Activated gamma-delta T cell (primary cell): ENCODE results near the gene CFH.
"Not testable (repeated sequence)": the region's sequence is repeated elsewhere in the genome, so short reads cannot be mapped to it uniquely, and the experiment has no call there.

Experiments
- DNase-seq: peaks from one replicate; lab custom pipeline; 2025; lab: John Stamatoyannopoulos, UW

CFH gene

DNA sequence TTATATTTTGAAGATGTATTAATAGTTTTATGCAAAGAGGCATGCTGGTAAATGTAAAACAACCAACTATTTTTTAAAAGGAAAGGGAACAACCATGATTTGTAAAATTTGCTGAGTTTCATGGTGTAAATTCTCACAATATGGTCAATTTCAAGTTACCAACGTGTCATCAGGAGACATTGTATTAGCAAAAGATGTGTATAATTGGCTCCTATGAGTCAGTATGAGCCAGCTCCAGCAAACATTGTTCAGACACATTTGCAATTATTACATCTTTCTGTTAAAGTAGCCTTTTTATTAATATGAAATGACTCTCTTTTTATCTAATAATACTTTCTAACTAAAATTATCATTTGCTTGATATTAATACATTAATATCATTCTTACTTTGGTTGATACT is 15.3 kb downstream of the CFH start:
- DNase-seq, result no peak

DNA sequence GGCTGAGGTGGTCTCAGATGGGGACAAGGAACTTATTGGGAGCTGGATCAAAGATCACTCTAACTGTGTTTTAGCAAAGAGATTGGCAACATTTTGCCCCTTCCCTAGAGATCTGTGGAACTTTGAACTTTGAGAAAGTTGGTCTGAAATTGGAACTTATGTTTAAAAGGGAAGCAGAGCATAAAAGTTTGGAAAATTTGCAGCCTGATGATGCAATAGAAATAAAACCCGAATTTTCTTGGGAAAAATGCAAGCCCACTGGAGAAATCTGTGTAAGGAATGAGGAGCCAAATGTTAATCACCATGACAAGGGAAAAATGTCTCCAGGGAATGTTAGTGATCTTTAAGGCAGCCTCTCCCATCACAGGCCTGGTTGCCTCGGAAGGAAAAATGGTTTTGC is 17.2 kb downstream of the CFH start:
- DNase-seq, result no peak

DNA sequence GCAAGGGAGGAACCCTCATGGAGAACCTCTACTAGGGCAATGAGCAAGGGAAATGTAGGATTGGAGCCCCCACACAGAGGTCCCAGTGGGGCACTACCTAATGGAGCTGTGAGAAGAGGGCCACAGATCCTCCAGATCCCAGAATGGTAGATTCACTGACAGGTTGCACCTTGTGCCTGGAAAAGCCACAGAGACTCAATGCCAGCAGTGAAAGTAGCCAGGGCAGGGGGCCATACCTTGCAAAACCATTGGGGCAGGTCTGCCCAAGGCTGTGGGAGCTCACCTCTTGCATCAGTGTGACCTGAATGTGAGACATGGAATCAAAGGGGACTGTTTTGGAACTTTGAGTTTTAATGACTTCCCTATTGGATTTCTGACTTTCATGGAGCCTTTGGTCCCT is 17.9 kb downstream of the CFH start:
- DNase-seq, result no peak

DNA sequence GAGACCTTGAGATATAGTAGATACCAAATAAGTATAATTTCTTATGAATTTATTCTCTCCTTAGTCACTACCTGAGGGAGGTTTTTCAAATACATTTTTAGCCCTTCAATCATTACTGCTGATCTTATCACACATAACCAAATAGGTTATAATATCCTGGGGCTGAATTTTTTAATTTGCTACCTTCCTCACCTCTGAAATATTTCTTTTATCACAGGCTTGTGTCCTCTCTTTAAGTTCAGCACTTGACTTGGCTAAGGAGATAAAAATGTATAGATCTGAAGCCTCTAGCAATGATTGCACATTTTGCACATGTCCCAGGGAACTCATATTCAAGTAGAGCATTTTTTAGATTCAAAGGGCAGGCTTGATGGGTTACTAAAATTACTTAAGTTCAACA is 23.1 kb downstream of the CFH start:
- DNase-seq, result no peak

DNA sequence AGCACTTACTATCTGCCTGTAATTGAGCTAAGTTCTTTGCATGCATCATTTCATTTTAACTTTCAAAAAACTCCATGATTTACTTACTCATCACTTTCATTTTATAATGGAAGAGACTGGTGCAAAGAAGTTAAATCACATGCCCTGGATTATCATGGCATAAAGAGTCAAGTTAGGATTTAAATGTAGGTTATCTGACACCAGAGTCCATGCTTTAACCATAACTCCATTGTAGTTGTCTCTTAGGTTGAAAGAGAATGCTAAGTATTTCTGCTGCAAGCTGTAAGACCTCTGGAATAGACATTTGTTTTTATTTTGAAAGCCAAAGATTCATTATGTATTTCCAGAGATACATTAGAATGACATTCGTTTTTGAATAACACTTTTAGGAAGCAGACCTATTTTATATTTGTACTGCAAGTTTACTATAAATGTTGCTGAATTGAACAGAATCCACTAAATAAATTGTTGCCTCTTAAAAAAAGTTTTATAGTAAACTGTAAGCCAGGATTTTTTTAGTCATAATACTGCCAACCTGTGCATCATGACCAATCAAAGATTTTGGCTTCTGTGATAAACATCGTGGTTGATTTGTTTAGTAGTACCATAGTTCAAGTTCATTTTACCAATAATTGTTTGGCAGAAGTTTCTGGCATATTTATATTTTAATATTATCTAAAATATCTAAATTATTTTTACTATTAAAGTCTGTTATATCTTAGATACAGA is 26.1 kb downstream of the CFH start:
- DNase-seq, result no peak

GRCh38 chr1:196678510-196678884 is 26.7 kb downstream of the CFH start:
- DNase-seq, result no peak

DNA sequence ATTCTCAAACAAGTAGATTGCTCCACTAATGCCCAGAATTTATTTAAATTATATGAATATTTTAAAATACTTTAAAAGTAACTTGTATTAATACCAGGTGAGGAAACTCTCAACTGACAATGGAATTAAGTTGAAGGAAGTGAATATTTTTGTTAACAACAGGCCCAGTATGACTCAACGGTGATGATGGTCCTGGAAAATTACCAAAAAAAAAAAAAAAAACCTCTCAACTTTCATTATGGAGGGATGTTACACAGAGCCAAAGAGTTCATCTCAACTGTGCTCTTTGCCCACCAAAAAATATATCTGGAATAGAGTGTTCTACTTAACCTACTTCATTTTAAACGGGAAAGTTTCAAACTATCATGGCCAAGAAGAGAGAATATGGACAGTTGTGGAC is 28.3 kb downstream of the CFH start:
- no peak for DNase-seq

GRCh38 chr1:196684476-196684875 is 32.6 kb downstream of the CFH start:
- DNase-seq, result no peak

DNA sequence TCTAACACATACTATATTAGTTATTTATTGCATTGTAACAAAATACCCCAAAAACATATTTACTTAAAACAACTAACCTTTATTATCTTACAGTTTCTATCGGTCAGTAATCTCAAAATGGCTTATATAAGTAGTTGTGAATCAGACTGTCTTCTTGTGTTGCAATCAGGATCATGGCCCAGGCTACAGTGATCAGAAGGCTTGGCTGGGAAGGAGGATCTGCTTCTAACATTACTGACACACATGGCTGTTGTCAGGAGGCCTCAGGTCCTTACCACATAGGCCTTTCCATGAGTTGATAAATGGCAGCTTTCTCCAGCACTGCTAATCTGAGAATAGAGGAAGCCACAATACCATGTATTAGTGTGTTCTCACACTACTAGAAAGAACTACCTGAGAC is 33.7 kb downstream of the CFH start:
- DNase-seq, result no peak

DNA sequence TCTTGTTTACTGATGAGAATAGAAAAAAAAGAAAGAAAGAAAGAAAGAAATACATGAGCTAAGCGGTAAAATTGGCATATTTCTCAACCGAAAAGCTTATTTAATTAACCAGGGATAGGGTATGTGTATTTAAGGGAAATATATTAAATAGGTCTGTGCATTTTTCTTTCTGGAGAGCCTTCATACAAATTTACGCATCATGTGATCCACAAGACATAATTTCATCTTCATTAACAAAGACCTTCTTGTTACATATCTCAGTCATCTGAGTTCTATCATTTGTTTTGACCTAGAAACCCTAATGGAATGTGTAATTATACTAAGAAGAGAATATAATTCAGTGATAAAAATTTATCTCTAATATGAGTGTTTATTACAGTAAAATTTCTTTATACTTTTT is 37.2 kb downstream of the CFH start:
- no peak for DNase-seq

DNA sequence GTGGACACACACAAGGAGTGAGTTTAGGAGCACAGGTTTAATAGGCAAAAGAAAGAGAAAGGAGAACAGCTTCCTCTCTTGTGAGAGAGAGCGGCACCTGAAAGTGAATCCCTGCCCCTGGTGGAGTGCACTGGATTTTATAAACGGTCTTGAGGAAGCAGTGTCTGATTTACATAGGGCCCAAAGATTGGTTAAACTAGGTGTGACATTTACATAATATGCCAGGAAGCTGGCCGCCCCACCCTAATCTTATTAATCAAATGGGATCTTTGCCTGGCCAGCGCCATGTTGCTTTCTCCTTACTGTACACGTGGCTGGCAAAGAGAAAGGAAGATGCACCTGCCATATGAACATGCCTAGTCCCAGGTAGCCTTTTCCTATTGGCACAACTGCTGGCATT is 38.7 kb downstream of the CFH start:
- no peak for DNase-seq

DNA sequence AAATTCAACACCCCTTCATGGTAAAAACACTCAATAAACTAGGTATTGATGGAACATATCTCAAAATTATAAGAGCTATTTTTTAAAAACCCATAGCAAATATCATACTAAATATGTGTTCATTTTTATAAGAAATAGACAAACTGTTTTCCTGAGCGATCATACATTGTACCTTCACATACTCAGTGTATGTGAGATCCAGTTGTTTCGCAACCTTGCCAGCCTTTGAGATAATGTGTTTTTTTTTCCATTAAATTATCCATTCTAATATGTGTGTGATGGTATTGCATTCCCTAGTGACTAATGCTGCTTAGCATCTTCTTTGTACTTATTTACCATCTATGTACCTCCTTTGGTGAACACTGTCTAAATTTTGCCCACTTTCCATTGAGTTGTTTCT is 47.1 kb downstream of the CFH start:
- no peak for DNase-seq

DNA sequence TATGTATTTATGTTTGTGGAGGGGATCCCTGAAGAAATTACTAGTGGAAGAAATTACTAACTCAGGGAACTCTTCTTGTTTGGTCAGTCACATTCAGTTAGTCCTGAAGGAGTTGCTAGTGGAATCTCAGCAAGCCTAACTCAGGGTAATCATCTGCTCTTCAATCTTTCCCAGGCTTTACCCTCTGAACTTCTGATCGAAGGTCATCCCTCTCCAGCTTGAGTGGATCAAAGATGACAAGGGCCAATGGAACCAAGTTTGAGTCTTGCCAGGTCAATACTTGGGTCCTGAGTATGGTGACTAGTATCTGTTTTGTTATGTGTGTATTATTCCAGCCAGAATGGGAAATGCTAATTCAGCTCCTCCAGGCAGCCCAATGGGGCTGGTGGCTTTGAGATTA is 49.3 kb downstream of the CFH start:
- DNase-seq, result no peak

DNA sequence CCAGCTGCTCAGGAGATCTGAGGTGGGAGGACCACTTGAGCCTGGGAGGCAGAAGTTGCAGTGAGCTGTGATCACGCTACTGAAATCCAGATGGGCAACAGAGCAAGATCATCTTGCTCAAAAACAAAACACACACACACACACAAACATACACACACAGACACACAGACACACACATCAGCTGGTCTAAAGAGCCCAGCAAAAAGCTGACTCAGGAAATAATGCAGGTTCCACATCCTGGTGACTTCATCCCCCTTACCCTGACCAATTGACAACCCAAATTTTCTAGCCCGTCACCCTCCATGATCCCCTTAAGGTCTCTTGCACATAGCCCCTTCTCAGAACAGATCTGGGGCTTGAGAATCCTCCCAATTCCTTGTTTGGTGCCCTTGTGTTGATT is 58.0 kb downstream of the CFH start:
- not testable (repeated sequence) for DNase-seq

DNA sequence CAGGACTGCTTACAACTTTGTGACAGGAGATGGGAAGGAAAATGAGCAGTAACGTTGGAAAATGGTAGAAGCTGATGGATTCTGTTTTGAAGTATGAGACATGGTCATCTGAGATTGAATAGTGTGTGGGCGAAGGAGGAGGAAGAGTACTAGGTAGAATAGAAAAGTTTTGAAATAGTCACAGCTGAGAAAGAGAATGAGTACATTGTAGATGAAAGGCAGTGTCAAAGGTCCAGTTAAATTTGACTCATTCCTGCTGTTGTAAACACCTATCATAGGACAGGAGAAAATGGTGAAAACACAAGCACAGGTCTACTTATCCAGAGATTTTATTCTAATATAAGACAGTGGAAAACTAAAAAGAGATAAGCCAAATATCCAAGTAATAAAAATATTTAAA is 66.0 kb downstream of the CFH start:
- DNase-seq, result no peak

DNA sequence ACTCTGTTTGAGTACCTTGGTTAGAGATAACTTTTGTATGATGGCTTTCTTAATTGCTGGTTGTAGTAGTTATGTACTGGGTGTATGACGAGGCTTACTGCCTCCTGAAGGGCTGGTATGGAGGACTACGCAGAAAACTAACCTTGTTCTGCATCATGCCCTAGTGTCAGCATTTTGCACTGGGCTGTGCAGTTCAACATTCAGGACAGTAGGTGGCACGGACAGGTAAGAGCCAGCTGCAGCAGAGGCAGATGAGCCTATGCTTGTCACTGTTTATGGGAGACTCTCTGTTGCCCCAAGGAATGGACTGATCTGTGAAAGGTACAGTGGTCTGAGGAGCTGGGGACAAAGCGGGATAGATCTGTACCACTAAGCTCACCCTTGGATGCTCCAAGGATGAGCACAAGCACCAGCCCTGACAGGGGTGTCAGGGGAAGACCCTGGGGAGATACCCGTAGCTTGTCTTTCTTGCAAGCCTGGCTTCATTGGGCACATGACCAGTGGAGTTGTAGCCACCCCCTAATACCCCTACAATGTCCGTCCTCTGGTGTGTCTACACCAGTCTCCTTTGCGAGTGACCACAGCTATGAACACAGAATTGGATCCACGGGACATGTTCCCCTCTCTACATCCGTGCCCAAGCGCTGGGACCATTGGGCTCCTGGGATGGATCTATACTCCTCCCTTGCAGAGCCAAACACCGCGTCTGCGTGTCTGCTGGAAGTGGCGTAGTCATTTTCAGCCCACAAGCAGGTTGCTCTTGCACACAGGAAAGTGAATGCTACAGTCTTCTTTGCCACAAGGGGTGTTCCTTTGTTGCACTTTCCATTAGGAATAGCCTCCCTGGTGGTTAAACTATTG is 71.7 kb downstream of the CFH start:
- no peak for DNase-seq

GRCh38 chr1:196732526-196732925 is 80.7 kb downstream of the CFH start:
- no peak for DNase-seq

DNA sequence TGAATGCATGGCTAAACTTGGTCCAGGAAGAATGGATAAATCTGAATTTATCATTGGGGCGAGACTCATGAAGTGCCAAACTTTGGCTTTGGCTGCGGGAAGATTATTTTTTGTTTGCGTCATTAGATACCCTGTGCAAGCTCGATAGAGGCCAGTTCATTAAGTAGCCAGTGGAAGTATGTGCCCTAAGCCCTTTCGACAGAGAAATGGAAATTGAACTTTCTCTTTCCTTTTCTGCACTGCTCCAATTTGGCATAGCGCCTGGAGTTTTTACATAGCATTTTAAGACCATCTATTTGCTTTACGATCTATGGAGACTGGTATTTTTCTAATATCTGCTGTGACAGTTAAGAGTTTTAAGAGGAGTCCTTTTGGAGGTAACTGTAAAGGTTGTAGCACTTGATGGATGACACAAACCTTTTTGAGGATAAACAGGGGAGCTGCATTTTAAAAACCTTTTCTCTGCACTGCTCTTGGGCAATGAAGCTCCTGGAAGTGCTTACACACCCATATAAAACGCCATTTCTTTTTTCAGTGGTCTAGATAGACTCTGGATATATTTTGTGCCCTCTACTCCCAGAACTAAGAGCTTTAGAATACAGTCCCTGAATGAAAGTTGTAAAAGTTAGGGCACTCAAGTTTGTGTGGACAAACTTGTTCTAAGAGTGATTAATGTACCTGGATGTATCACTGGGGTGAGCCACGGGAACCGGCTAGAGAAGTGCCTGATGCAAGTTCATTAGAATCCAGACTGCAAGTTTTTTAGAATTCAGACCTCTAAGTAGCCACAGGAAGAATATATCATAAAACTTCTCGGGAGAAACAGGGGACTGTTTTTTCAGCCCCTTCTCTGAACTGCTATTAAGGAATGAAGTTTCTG is 81.5 kb downstream of the CFH start:
- DNase-seq, result no peak

GRCh38 chr1:196734006-196734405 is 82.2 kb downstream of the CFH start:
- no peak for DNase-seq

DNA sequence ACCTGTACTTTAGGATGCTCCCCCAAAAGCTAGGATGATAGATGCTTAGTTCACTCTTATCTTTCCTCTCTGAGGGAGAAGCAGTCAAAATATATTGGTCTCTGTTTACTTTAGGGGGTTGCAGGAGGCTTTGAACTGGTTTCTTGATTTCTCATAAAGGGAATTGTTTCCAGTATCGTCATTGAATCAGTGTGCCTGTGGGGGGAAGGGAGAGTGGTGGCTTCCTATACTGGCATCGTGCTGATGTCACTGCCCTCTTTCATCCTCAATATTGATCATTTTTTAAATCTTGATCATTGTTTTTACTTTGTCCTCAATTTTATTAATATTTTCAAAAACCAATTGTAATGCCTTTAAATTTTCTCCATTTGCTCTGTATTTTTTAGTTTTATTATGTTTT is 82.6 kb downstream of the CFH start:
- DNase-seq, result no peak

DNA sequence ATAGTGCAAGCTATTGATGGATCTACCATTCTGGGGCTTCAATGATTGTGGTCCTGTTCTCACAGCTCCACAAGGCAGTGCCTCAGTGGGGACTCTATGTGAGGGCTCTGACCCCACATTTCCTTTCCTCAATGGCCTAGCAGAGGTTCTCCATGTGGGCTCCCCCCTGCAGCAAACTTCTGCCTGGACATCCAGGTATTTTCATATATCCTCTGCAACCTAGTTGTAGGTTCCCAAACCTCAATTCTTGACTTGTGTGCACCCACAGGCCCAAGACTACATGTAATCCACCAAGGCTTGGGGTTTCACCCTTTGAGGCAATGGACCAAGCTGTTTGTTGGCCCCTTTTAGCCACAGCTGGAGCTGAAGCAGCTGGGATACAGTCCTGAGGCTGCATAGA is 86.9 kb downstream of the CFH start:
- no peak for DNase-seq

DNA sequence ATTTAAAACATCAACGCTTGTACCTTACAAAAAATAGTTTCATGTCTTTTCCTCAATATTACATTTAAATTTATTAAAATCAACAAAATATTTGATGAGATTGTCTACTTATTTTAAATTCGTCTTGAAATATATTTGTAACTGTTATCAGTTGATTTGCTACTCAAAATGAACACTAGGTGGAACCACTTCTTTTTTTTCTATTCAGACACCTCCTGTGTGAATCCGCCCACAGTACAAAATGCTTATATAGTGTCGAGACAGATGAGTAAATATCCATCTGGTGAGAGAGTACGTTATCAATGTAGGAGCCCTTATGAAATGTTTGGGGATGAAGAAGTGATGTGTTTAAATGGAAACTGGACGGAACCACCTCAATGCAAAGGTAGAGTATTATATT is 91.4 kb downstream of the CFH start:
- DNase-seq, result not testable (repeated sequence)
